SU-DHL-6 (cell line): ENCODE results near the gene ZIK1.

ENCODE experiments used
- H2AFZ ChIP-seq: fragments of 200-600 bp; sonication (generic); 2 replicates; pipeline ENCODE4 v1.6.1; 2014; ENCODE audit warnings: low read depth, mild to moderate bottlenecking, moderate library complexity, mixed read lengths, antibody characterized with exemption, low read length; ENCODE audit not compliant: severe bottlenecking
- H3F3A ChIP-seq: fragments of 200-600 bp; shearing (Covaris generic); 2 replicates; pipeline ENCODE4 v1.6.0; 2016; ENCODE audit warnings: antibody characterized with exemption, mild to moderate bottlenecking; ENCODE audit not compliant: insufficient read depth
- H3K27ac ChIP-seq: fragments of 200-600 bp; sonication (generic); 2 replicates; pipeline ENCODE4 v1.5.1; 2016; ENCODE audit warnings: low read depth, mild to moderate bottlenecking, low read length, moderate library complexity, mixed read lengths
- H3K27me3 ChIP-seq: fragments of 200-600 bp; sonication (generic), shearing (Covaris generic); 2 replicates; pipeline ENCODE4 v1.6.0; 2014; ENCODE audit warnings: mild to moderate bottlenecking, low read length
- H3K36me3 ChIP-seq: fragments of 200-600 bp; sonication (generic); 2 replicates; pipeline ENCODE4 v1.6.1; 2014; ENCODE audit warnings: mild to moderate bottlenecking, low read length, mixed read lengths
- H3K4me2 ChIP-seq: fragments of 300-600, 200-600 bp; shearing (Covaris generic), sonication (generic); 2 replicates; pipeline ENCODE4 v1.6.0; 2014; ENCODE audit warnings: low read length, low read depth, mild to moderate bottlenecking; ENCODE audit not compliant: poor library complexity, severe bottlenecking
- H3K4me3 ChIP-seq: fragments of 200-600 bp; sonication (generic); 2 replicates; pipeline ENCODE4 v1.5.1; 2014; ENCODE audit warnings: antibody characterized with exemption, low read length, mild to moderate bottlenecking, mixed read lengths; ENCODE audit not compliant: insufficient read depth, poor library complexity, severe bottlenecking
- H3K79me2 ChIP-seq: fragments of 200-600 bp; sonication (generic); 2 replicates; pipeline ENCODE4 v1.6.1; 2014; ENCODE audit warnings: mild to moderate bottlenecking, low read length, moderate library complexity; ENCODE audit not compliant: insufficient read depth
- H3K9ac ChIP-seq: fragments of 200-600 bp; sonication (generic); 2 replicates; pipeline ENCODE4 v1.7.0; 2014; ENCODE audit warnings: mild to moderate bottlenecking, low read length
- H3K9me2 ChIP-seq: fragments of 200-600 bp; sonication (generic); replicated peaks from 2 replicates; pipeline ENCODE4 v1.6.1; 2014; ENCODE audit warnings: low read length; ENCODE audit not compliant: insufficient read depth
- H3K9me3 ChIP-seq: fragments of 200-600 bp; sonication (generic); 2 replicates; pipeline ENCODE4 v1.6.1; 2014; ENCODE audit warnings: low read length, mixed read lengths; ENCODE audit not compliant: insufficient read depth
- H4K20me1 ChIP-seq: fragments of 200-600 bp; sonication (generic); 2 replicates; pipeline ENCODE4 v1.6.1; 2014; ENCODE audit warnings: low read depth, mild to moderate bottlenecking, antibody characterized with exemption, low read length, moderate library complexity, mixed read lengths
- CTCF ChIP-seq: fragments of 200-600 bp; sonication (generic); IDR thresholded peaks from one replicate; pipeline ENCODE4 v1.5.1; 2017; ENCODE audit warnings: antibody characterized with exemption, mild to moderate bottlenecking, low read length, moderate library complexity; ENCODE audit not compliant: insufficient read depth, poor library complexity, severe bottlenecking
- EZH2phosphoT487 ChIP-seq: fragments of 200-600 bp; sonication (generic), shearing (Covaris generic); conservative IDR thresholded peaks from 2 replicates; pipeline ENCODE4 v1.6.1; 2018; ENCODE audit warnings: mild to moderate bottlenecking, antibody characterized with exemption, low read length, moderate library complexity, mixed read lengths

Gene ZIK1

GRCh38 chr19:57637379-57637778, 53.4 kb downstream of the ZIK1 start:
- H3K36me3 ChIP-seq = peaks cover 66% of the 10 kb centered on the region
- H3K4me3 ChIP-seq = no peak overlapping the region
- no peak overlapping the region for H3K9ac ChIP-seq

GRCh38 chr19:57641715-57642234, 57.8 kb downstream of the ZIK1 start:
- Histone ChIP-seq H3K4me3 (no peak overlapping the region), H3F3A (no peaks in the 10 kb centered on the region), H3K9me2 (no peaks in the 10 kb centered on the region), H3K79me2 (no peaks in the 10 kb centered on the region), H4K20me1 (no peaks in the 10 kb centered on the region), H3K27ac (no peak overlapping the region), H3K9me3 (peaks cover 24% of the 10 kb centered on the region), H2AFZ (no peak overlapping the region), H3K9ac (no peak overlapping the region), H3K36me3 (peaks cover 46% of the 10 kb centered on the region), H3K27me3 (no peaks in the 10 kb centered on the region), H3K4me2 (no peak overlapping the region)
- TF ChIP-seq EZH2phosphoT487 = no peak
- no peak for TF ChIP-seq CTCF

More at GRCh38 chr19:57637379-57637778, 53.4 kb downstream of the ZIK1 start:
- H3K27me3 ChIP-seq = no peaks in the 10 kb centered on the region
- no peaks in the 10 kb centered on the region for H3K9me2 ChIP-seq
- H4K20me1 ChIP-seq = no peaks in the 10 kb centered on the region
- H3K4me2 ChIP-seq = no peak overlapping the region
- H3K9me3 ChIP-seq = peaks cover 28% of the 10 kb centered on the region
- no peak overlapping the region for H2AFZ ChIP-seq
- no peak for TF ChIP-seq EZH2phosphoT487
- TF ChIP-seq CTCF = no peak
- no peak overlapping the region for H3K27ac ChIP-seq
- H3K79me2 ChIP-seq = no peaks in the 10 kb centered on the region
- no peaks in the 10 kb centered on the region for H3F3A ChIP-seq

GRCh38 chr19:57642396-57643046, 58.6 kb downstream of the ZIK1 start:
- Histone ChIP-seq H3K27me3 (no peaks in the 10 kb centered on the region), H2AFZ (no peak overlapping the region), H3K9ac (no peak overlapping the region), H3K79me2 (no peaks in the 10 kb centered on the region), H3K9me3 (peaks cover 17% of the 10 kb centered on the region), H4K20me1 (no peaks in the 10 kb centered on the region), H3F3A (no peaks in the 10 kb centered on the region), H3K4me3 (no peak overlapping the region), H3K9me2 (no peaks in the 10 kb centered on the region), H3K27ac (no peak overlapping the region), H3K4me2 (no peak overlapping the region), H3K36me3 (peaks cover 39% of the 10 kb centered on the region)
- no peak for TF ChIP-seq CTCF
- no peak for TF ChIP-seq EZH2phosphoT487
